Keratinocyte (primary cell): ENCODE results near the gene RBM47. TPM values are rescaled to one million over a fixed set of nuclear protein-coding genes. Genes with fewer than 3 reads are reported as not detected.
"Not testable (repeated sequence)": the region's sequence is repeated elsewhere in the genome, so short reads cannot be mapped to it uniquely, and the experiment has no call there.

Experiments used
- DNase-seq: peaks from one replicate; pipeline ENCODE4 v3.0.0-alpha.2; 2011; ENCODE audit warnings: low read depth, missing footprints, low spot score
- FAIRE-seq: peaks from 2 replicates; lab custom pipeline; 2011; peaks lifted over from hg19 to GRCh38; lab: Jason Lieb, UNC
- H2AFZ ChIP-seq: 2 replicates; pipeline ENCODE4 v1.6.0; 2012; ENCODE audit warnings: low read length, control low read depth, inconsistent platforms; ENCODE audit not compliant: control insufficient read depth
- H3K27ac ChIP-seq: 2 replicates; pipeline ENCODE4 v1.5.1; 2011; ENCODE audit warnings: low read length; ENCODE audit not compliant: control insufficient read depth, insufficient read depth
- H3K27me3 ChIP-seq: 3 replicates; pipeline ENCODE4 v1.6.0; 2011; ENCODE audit warnings: low read length; ENCODE audit not compliant: control insufficient read depth, insufficient read depth; ENCODE audit errors: extremely low read depth
- H3K36me3 ChIP-seq, 2 experiments: 2 replicates in 1 of 2; 3 replicates in 1 of 2; pipeline ENCODE4 v1.5.1; 2011; ENCODE audit warnings: low read length in 2 of 2, mild to moderate bottlenecking in 1 of 2; ENCODE audit not compliant: control insufficient read depth in 2 of 2, insufficient read depth in 2 of 2; ENCODE audit errors: extremely low read depth in 1 of 2
- H3K4me1 ChIP-seq: 3 replicates; pipeline ENCODE4 v1.5.1; 2011; ENCODE audit warnings: low read length; ENCODE audit not compliant: control insufficient read depth, insufficient read depth; ENCODE audit errors: extremely low read depth
- H3K4me2 ChIP-seq: 3 replicates; pipeline ENCODE4 v1.6.0; 2011; ENCODE audit warnings: low read depth, low read length; ENCODE audit not compliant: control insufficient read depth, insufficient read depth; ENCODE audit errors: extremely low read depth
- H3K4me3 ChIP-seq, 3 experiments: fragments of 200-600 bp in 1 of 3; sonication (generic) in 1 of 3; 2 replicates in 2 of 3; 3 replicates in 1 of 3; pipeline ENCODE4 v1.5.1; 2011 to 2016; ENCODE audit warnings: low read length in 3 of 3, mild to moderate bottlenecking in 3 of 3, control low read depth in 2 of 3, inconsistent platforms in 1 of 3, low read depth in 1 of 3, mixed read lengths in 1 of 3, mixed run types in 1 of 3, moderate library complexity in 1 of 3; ENCODE audit not compliant: control insufficient read depth in 2 of 3, insufficient read depth in 2 of 3; ENCODE audit errors: extremely low read depth in 1 of 3
- H3K79me2 ChIP-seq: 2 replicates; pipeline ENCODE4 v1.6.0; 2012; ENCODE audit warnings: low read length; ENCODE audit not compliant: control insufficient read depth, insufficient read depth
- H3K9ac ChIP-seq: 3 replicates; pipeline ENCODE4 v1.6.0; 2011; ENCODE audit warnings: low read length; ENCODE audit not compliant: control insufficient read depth, insufficient read depth; ENCODE audit errors: extremely low read depth
- H3K9me1 ChIP-seq: 3 replicates; pipeline ENCODE4 v1.6.0; 2011; ENCODE audit warnings: low read length; ENCODE audit not compliant: control insufficient read depth, insufficient read depth; ENCODE audit errors: extremely low read depth
- H3K9me3 ChIP-seq: 2 replicates; pipeline ENCODE4 v1.5.1; 2012; ENCODE audit warnings: low read depth, low read length; ENCODE audit not compliant: control insufficient read depth
- H4K20me1 ChIP-seq: 3 replicates; pipeline ENCODE4 v1.6.0; 2011; ENCODE audit warnings: low read length; ENCODE audit not compliant: control insufficient read depth, insufficient read depth; ENCODE audit errors: extremely low read depth
- EZH2 ChIP-seq: IDR thresholded peaks from one replicate; pipeline ENCODE4 v1.6.1; 2012; ENCODE audit warnings: inconsistent platforms, mild to moderate bottlenecking, low read length, moderate library complexity
- dilution Hi-C: fragments of 300-500 bp; cut with MboI; formaldehyde crosslinking; loops from one replicate; pipeline ENCODE4 v1.7.0; 2020; ENCODE audit warnings: low sequenced_read_pairs; ENCODE audit not compliant: extremely low pct_ligation_motif_present
- polyA plus RNA-seq, 5 experiments: library from polyadenylated mRNA; depleted of rRNA in 3 of 5; stranded (reverse) in 3 of 5; stranded (forward) in 1 of 5; unstranded in 1 of 5; fragments of >200 nt; gene quantifications; 1 replicate in 1 of 5; 2 replicates in 3 of 5; 3 replicates in 1 of 5; pipeline versions ENCODE4 v1.2.1 to v1.2.3, GENCODE V29; 2011 to 2012; ENCODE audit warnings: missing spikeins in 2 of 5, low read depth in 1 of 5, low replicate concordance in 1 of 5
- TF ChIP-seq, protein P1 (sequence below), 3 experiments: IDR thresholded peaks in 1 of 3; conservative IDR thresholded peaks in 1 of 3; optimal IDR thresholded peaks in 1 of 3; 2 replicates in 2 of 3; 3 replicates in 1 of 3; pipeline versions ENCODE3 to v1.5.1; 2011; ENCODE audit warnings: low read length in 3 of 3, mild to moderate bottlenecking in 3 of 3, moderate library complexity in 2 of 3, control low read depth in 1 of 3, inconsistent platforms in 1 of 3; ENCODE audit not compliant: insufficient read depth in 2 of 3; ENCODE audit errors: extremely low read depth in 1 of 3

The RBM47 gene
- polyA plus RNA-seq, 1 donor (not counting 4 experiments of a cell fraction or from before 2014, with no cell fraction given) = 6.9 TPM

DNA sequence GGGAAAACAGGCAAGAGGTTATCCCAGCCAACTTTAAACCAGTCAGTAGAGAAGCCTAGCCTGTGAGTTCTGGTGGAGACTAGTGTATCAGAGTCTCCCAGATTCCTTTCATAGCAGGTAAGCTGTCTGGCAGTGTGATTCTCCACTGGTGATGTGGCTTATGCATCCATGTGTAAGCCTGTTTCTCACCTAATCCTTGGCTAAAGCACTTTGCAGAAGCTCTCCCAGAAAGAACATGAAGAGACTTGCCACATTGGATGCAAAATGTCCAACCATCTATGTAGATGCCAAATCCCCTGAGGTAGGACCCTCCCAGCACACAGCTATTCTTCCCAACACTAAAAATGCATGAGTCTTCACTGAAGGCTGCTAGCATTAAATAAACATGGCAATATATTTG lies 182.8 kb downstream of the RBM47 start:
- Histone ChIP-seq H4K20me1 (no peaks in the 10 kb centered on the region), H3K9me1 (no peaks in the 10 kb centered on the region), H3K9ac (peak overlapping the region; percentile 2), H3K36me3 (no peaks in the 10 kb centered on the region), H3K79me2 (no peaks in the 10 kb centered on the region), H3K4me1 (peaks cover 16% of the 10 kb centered on the region), H2AFZ (no peak overlapping the region), H3K27ac (peak overlapping the region; percentile 42), H3K9me3 (no peaks in the 10 kb centered on the region), H3K4me3 (no peak overlapping the region), H3K27me3 (no peaks in the 10 kb centered on the region), H3K4me2 (peak overlapping the region; percentile 25)
- dilution Hi-C loops = no loop called here
- DNase-seq = peak; percentile 63
- TF ChIP-seq EZH2 = no peak
- TF ChIP-seq, protein P1, sequence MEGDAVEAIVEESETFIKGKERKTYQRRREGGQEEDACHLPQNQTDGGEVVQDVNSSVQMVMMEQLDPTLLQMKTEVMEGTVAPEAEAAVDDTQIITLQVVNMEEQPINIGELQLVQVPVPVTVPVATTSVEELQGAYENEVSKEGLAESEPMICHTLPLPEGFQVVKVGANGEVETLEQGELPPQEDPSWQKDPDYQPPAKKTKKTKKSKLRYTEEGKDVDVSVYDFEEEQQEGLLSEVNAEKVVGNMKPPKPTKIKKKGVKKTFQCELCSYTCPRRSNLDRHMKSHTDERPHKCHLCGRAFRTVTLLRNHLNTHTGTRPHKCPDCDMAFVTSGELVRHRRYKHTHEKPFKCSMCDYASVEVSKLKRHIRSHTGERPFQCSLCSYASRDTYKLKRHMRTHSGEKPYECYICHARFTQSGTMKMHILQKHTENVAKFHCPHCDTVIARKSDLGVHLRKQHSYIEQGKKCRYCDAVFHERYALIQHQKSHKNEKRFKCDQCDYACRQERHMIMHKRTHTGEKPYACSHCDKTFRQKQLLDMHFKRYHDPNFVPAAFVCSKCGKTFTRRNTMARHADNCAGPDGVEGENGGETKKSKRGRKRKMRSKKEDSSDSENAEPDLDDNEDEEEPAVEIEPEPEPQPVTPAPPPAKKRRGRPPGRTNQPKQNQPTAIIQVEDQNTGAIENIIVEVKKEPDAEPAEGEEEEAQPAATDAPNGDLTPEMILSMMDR (optimal IDR thresholded peaks at IDR 0.05 in 1 of 3, IDR thresholded peaks at IDR 0.05 in 1 of 3, conservative IDR thresholded peaks at IDR 0.05 in 1 of 3; ENCODE audit: extremely low read depth in 1 of 3, insufficient read depth in 2 of 3, low read length in 3 of 3) = no peak
- peak; percentile 99 for FAIRE-seq

DNA sequence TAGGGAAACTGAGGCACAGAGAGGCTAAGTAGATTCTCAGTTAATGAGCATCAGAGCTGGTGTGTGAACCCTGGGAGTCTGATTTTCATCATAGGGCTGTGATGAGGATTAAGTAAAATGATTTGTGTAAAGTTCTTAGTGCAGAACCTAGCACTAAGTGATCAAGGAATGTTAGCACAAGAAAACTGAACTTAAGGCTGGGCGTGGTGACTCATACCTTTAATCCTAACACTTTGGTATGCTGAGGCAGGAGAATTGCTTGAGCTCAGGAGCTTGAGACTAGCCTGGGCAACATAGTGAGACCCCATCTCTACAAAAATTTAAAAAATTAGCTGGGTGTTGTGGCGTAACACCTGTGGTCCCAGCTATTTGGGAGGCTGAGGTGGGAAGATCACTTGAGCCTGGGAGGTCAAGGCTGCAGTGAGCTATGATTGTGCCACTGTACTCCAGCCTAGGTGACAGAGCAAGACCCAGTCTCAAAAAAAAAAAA lies 183.4 kb downstream of the RBM47 start:
- peak overlapping the region; percentile 25 for H3K4me2 ChIP-seq
- H4K20me1 ChIP-seq, H3K4me3 ChIP-seq, H3K79me2 ChIP-seq, H2AFZ ChIP-seq, DNase-seq, H3K9me3 ChIP-seq, H3K27me3 ChIP-seq, H3K36me3 ChIP-seq, dilution Hi-C loops, H3K9me1 ChIP-seq: not testable (repeated sequence)
- H3K27ac ChIP-seq = peak overlapping the region; percentile 42
- H3K9ac ChIP-seq = peak overlapping the region; percentile 2
- peak; percentile 81 for FAIRE-seq
- peaks cover 16% of the 10 kb centered on the region for H3K4me1 ChIP-seq

DNA sequence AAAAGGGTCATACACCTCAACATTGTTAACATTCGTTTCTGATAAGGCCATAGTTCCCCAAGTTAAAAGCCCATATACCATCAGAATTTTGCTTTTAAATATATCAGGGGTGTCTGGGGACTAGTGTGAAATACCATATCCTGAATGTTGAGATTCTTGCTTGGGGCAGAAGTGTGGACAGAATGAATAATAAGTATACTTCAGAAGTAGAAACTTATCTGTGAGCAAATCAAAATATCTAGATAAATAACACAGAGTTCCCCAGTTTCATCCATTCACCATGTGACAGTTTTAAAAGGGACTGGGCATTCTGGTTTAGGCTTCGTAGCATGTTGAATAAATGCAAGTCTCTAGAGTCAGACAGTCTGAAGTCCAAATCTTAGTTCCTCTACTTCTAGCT lies 184.0 kb downstream of the RBM47 start:
- Histone ChIP-seq H3K36me3 (no peaks in the 10 kb centered on the region), H3K27ac (no peak overlapping the region), H3K4me3 (no peak overlapping the region), H3K27me3 (no peaks in the 10 kb centered on the region), H2AFZ (no peak overlapping the region), H3K79me2 (no peaks in the 10 kb centered on the region), H3K4me1 (peaks cover 16% of the 10 kb centered on the region), H3K9me3 (no peaks in the 10 kb centered on the region), H4K20me1 (no peaks in the 10 kb centered on the region), H3K9me1 (no peaks in the 10 kb centered on the region), H3K9ac (no peak overlapping the region), H3K4me2 (no peak overlapping the region)
- dilution Hi-C loops = no loop called here
- no peak for TF ChIP-seq EZH2
- TF ChIP-seq, protein P1 (optimal IDR thresholded peaks at IDR 0.05 in 1 of 3, IDR thresholded peaks at IDR 0.05 in 1 of 3, conservative IDR thresholded peaks at IDR 0.05 in 1 of 3; ENCODE audit: extremely low read depth in 1 of 3, insufficient read depth in 2 of 3, low read length in 3 of 3) = no peak
- FAIRE-seq (no peak), DNase-seq (no peak)
